ENCODE results near the gene CFAP100.

Gene CFAP100

DNA sequence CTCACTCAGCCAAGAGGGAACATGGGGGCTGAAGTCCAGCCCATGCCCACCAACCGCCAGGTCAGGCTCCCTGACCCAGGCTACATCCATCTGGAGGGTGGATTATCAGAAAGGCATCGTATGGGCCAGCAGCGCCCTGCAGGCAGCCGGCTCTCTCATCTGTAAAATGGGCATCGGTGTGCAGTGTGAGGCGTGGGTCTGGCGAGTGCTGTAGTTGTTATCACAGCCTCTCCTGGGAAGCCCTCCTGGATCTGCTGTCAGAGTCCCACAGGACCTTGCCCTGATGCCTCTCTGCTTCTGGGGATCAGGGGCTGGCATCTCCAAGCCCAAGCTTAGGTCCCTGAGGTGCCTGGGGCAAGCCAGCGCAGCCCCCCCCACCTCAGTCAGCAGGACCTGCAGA is 27.4 kb downstream of the CFAP100 start:
- no peak overlapping the region for H3K4me3 ChIP-seq
- H3K9me3 ChIP-seq = no peaks in the 10 kb centered on the region
- H3K27me3 ChIP-seq (ENCODE audit: low read depth) = no peaks in the 10 kb centered on the region
- in situ Hi-C loops (cut with MboI; ENCODE audit: low sequenced_read_pairs) = no loop called here
- DNase-seq (ENCODE audit: low spot score in 2 of 2) = no peak
- H3K4me1 ChIP-seq = no peaks in the 10 kb centered on the region
- H3K36me3 ChIP-seq (replicated peaks) = no peaks in the 10 kb centered on the region

DNA sequence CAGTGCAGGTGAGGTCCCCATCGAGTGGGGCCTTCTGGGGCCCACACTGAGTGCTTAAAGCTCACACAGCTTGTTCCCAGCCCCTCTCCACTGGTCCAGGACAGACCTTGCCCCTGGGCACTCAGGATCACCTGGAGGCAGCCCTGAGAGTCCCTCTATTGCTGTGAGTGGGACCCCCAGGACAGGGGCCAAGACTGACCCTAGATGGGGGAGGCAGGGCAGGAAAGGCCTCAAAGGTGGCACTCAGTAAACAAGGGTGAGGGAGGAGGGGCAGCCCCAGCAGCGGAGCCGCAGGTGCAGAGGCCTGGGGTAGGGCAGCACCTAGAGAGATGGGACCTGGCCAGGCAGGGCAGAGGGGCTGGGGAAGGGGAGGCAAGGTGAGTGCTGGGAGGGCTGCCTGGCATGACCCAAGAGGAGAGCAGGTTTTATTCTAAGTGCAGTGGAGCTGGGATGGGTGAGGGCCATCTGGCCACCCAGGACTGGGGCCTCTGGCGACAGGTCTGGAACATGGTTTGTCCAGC is 27.9 kb downstream of the CFAP100 start:
- no peaks in the 10 kb centered on the region for H3K27me3 ChIP-seq (ENCODE audit: low read depth)
- no peaks in the 10 kb centered on the region for H3K4me1 ChIP-seq
- in situ Hi-C loops (cut with MboI; ENCODE audit: low sequenced_read_pairs) = no loop called here
- DNase-seq (ENCODE audit: low spot score in 2 of 2) = no peak
- no peak overlapping the region for H3K4me3 ChIP-seq
- no peaks in the 10 kb centered on the region for H3K9me3 ChIP-seq
- H3K36me3 ChIP-seq (replicated peaks) = no peaks in the 10 kb centered on the region

DNA sequence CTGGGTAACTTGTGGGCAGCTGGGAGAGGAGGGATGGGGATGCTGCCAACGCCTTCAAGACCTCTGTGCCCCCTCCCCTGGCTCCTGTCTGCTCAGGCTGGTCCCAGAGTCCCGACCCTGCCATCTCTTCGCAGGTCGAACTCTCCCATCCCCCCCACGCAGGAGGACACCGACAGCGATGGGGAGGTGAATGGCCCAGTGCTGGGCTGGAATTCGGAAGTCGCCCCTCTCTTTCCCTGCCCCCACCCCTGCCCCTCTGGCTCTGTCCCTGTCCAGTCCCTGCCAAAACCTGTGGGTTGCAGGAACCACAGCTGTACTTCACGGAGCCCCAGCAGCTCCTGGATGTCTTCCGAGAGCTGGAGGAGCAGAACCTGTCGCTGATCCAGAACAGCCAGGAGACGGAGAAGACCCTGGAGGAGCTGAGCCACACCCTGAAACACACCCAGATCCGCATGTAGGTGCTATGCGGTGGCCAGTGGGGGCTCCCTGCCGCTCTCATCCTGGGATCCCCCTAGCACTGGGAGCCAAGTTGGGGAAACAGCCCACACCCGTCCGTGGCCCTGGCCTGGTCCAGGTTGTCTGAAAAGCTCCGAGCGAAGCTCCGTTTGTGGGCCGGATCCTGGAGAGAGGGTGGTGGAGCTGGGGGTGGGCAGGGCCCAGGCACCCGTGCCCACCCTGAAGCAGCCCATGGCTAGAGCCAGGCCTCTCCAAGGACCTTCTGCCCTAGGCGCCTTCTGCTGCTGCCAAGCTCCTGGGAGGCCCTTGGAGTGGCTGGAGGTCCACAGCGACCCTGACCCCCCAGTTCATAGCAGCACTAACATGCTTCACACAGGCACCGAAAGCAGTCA is 28.7 kb downstream of the CFAP100 start:
- no peak overlapping the region for H3K4me3 ChIP-seq
- no peak for DNase-seq (ENCODE audit: low spot score in 2 of 2)
- H3K4me1 ChIP-seq = no peaks in the 10 kb centered on the region
- no peaks in the 10 kb centered on the region for H3K9me3 ChIP-seq
- in situ Hi-C loops (cut with MboI; ENCODE audit: low sequenced_read_pairs) = no loop called here
- H3K27me3 ChIP-seq (ENCODE audit: low read depth) = no peaks in the 10 kb centered on the region
- no peaks in the 10 kb centered on the region for H3K36me3 ChIP-seq (replicated peaks)

DNA sequence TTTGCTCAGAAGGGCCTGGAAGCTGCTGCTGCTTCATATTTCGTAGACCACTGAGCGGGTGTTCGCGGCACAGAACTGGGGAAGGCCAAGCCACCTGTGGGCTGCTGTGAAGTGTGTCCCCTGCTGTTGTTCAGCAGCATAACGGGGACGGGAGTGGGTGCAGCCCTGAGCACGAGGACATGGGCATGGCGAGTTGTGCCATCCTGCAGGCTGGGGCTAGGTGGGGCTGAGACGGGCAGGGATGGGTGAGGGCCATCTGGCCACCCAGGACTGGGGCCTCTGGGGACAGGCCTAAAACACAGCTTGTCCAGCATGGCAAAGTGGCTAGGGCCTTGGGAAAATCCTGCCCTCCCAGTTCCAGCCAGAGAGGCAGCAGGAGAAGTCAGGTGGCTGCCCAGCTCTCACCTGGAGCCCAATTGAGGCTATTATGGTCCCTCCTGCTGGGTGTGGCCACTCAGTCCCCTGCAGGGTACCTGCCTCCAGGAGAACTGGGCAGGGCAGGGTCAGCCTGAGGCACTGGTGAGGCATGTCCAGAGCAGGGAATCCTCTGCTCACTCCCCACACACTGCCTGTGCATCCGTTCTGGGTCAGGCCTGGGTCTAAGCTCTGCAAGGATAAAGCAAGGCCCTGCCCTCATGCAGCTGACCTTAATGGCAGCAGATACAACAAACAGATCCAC is 29.5 kb downstream of the CFAP100 start:
- Histone ChIP-seq H3K4me3 (no peak overlapping the region), H3K4me1 (no peaks in the 10 kb centered on the region), H3K36me3 (replicated peaks) (no peaks in the 10 kb centered on the region), H3K27me3 (ENCODE audit: low read depth) (no peaks in the 10 kb centered on the region), H3K9me3 (no peaks in the 10 kb centered on the region)
- in situ Hi-C loops (cut with MboI; ENCODE audit: low sequenced_read_pairs) = no loop called here
- DNase-seq (ENCODE audit: low spot score in 2 of 2) = no peak

DNA sequence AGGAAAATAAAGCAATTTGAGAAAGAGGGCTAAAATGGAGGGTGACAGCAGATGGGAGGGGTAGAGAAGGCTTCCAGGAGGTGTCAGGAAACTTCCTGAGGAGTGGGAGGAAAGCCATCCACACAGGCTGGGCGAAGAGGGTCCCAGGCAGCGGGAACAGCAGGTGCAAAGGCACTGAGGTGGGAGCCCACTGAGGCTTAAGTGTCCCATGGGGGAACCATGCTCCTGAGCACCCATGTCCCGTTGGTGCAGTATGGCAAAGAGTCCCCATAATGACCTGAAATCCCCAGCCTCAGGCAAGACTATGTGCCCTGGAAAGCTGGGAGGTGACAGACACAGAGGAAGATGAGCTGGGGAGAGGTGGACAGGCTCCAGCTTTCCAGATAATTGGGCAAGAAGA is 30.0 kb downstream of the CFAP100 start:
- Histone ChIP-seq H3K36me3 (replicated peaks) (no peaks in the 10 kb centered on the region), H3K27me3 (ENCODE audit: low read depth) (no peaks in the 10 kb centered on the region), H3K4me1 (no peaks in the 10 kb centered on the region), H3K4me3 (no peak overlapping the region), H3K9me3 (no peaks in the 10 kb centered on the region)
- no peak for DNase-seq (ENCODE audit: low spot score in 2 of 2)
- in situ Hi-C loops (cut with MboI; ENCODE audit: low sequenced_read_pairs) = no loop called here

DNA sequence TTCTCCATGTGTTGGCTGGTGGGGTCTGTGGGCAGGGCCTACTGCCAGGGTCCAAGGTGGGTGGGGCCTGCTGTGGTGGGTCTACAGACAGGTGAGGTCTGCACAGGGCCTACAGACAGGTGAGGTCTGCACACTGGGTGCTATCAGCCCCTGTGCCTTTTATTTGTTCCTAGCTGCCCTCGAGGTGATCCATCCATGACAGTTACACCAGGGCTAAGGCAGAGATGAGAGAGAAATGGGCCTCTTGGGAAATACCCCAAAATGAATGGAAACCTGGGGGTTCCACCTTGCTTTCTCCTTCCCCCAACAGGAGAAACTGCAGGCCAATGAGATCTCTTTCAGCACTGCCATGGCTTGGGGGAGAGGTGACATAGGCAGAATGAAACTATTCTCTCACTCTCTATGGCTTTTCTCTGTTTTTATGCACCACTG is 36.4 kb downstream of the CFAP100 start:
- no peak for DNase-seq (ENCODE audit: low spot score in 2 of 2)
- Histone ChIP-seq H3K9me3 (no peaks in the 10 kb centered on the region), H3K36me3 (replicated peaks) (no peaks in the 10 kb centered on the region), H3K4me1 (no peaks in the 10 kb centered on the region), H3K4me3 (no peak overlapping the region), H3K27me3 (ENCODE audit: low read depth) (no peaks in the 10 kb centered on the region)
- in situ Hi-C loops (cut with MboI; ENCODE audit: low sequenced_read_pairs) = no loop called here

DNA sequence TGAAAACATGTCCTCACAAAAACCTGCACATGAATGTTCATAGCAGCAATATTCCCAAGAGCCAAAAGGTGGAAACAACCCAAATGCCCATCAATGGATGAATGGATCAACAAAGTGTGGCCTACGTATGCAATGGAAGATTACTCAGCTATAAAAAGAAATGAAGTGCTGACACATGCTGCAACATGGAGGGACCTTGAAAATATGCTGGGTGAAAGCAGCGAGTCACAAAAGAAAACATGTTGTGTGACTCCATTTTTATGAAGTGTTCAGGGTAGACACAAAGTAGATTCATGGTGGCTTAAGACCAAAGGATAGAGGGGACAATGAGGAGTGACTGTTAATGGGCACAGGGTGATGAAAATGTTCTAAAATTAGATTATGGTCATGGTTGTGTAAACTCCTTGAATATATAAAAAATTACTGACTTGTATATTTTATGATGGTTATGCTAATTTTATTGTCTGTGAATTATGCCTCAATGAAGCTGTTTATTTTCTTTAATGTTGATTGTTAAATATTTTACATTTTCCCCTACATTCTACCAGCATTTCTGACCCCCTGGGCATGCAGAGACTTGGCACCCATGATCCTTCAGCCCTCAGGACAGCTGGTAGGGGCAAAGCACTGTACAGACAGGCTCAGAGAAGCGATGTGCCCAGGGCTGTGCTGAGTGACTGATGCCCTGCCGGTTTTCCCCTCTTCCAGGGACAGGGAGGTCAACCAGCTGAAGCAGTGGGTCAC is 37.8 kb downstream of the CFAP100 start:
- no peaks in the 10 kb centered on the region for H3K4me1 ChIP-seq
- in situ Hi-C loops (cut with MboI; ENCODE audit: low sequenced_read_pairs) = no loop called here
- H3K4me3 ChIP-seq = no peak overlapping the region
- H3K27me3 ChIP-seq (ENCODE audit: low read depth) = no peaks in the 10 kb centered on the region
- DNase-seq (ENCODE audit: low spot score in 2 of 2) = no peak
- H3K9me3 ChIP-seq = no peaks in the 10 kb centered on the region
- H3K36me3 ChIP-seq (replicated peaks) = no peaks in the 10 kb centered on the region

DNA sequence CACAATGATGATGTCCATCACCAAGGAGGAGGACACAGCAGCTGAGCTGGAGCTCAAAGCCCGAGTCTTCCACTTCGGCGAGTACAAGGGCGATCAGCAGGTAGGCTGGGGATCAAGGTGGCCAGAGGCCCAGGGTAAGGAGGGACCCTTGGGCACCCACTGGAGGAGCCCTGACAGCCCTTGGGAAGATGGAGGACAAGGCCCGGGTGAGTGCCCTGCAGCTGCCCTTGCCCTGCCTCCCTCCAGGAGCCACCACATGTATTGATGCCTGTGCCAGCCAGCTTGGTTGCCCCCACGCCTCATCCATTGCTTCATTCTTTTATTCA is 38.4 kb downstream of the CFAP100 start:
- H3K4me3 ChIP-seq = no peak overlapping the region
- no peak for DNase-seq (ENCODE audit: low spot score in 2 of 2)
- H3K9me3 ChIP-seq = no peaks in the 10 kb centered on the region
- in situ Hi-C loops (cut with MboI; ENCODE audit: low sequenced_read_pairs) = no loop called here
- H3K36me3 ChIP-seq (replicated peaks) = no peaks in the 10 kb centered on the region
- no peaks in the 10 kb centered on the region for H3K4me1 ChIP-seq
- H3K27me3 ChIP-seq (ENCODE audit: low read depth) = no peaks in the 10 kb centered on the region

DNA sequence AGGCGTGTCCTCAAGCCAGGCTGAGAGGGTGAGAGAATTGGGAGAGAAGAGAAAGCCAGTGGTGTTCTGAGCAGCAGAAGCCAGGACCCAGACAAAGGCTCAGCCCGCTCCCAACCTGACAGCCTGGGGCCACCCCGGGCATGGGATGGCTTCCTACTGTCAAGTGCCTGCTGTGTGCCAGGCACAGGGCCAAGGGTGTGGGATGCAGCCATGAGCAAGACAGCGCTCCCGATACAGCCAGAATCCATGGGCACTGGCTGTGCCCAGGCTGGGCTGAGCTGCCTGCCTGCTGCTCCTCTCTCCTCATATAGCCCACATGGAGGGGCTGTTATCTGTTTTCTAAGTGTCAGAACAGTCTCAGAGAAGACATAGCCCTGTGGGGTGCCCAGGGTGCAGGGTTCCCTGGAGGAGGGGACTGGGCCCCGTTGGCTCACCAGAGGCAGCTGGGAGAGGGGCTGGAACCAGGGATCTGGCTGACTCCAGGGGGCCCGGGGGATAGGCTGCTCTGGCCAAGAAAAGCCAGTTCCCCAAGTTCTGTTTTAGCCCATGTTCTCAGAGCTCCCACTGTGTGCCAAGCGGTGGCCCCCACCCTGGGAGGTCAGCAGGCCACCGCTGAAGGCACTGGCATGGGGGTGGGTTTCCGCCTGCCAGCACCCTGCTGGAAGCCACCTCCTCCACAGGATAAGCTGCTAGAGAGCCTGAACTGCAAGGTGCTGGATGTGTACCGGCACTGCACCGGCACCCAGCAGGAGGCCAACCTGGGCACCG is 39.0 kb downstream of the CFAP100 start:
- no peaks in the 10 kb centered on the region for H3K27me3 ChIP-seq (ENCODE audit: low read depth)
- H3K4me3 ChIP-seq = no peak overlapping the region
- H3K36me3 ChIP-seq (replicated peaks) = no peaks in the 10 kb centered on the region
- no peak for DNase-seq (ENCODE audit: low spot score in 2 of 2)
- in situ Hi-C loops (cut with MboI; ENCODE audit: low sequenced_read_pairs) = no loop called here
- H3K9me3 ChIP-seq = no peaks in the 10 kb centered on the region
- H3K4me1 ChIP-seq = no peaks in the 10 kb centered on the region

DNA sequence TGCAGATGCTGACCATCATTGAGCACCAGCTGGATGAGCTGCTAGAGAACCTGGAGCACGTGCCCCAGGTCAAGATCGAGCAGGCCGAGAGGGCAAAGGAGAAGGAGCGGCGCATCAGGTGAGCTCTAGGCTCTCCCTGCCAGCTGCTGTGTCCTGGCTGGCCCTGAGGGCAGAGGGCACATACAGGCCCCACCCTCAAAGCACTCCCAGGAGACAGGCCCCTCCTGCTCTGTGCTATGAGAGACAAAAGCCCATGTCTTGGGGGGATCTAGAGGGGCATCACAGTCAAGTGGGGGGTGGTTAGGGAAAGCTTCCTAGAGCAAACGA is 39.5 kb downstream of the CFAP100 start:
- in situ Hi-C loops (cut with MboI; ENCODE audit: low sequenced_read_pairs) = no loop called here
- Histone ChIP-seq H3K4me1 (no peaks in the 10 kb centered on the region), H3K4me3 (no peak overlapping the region), H3K27me3 (ENCODE audit: low read depth) (no peaks in the 10 kb centered on the region), H3K9me3 (no peaks in the 10 kb centered on the region), H3K36me3 (replicated peaks) (no peaks in the 10 kb centered on the region)
- DNase-seq (ENCODE audit: low spot score in 2 of 2) = no peak

DNA sequence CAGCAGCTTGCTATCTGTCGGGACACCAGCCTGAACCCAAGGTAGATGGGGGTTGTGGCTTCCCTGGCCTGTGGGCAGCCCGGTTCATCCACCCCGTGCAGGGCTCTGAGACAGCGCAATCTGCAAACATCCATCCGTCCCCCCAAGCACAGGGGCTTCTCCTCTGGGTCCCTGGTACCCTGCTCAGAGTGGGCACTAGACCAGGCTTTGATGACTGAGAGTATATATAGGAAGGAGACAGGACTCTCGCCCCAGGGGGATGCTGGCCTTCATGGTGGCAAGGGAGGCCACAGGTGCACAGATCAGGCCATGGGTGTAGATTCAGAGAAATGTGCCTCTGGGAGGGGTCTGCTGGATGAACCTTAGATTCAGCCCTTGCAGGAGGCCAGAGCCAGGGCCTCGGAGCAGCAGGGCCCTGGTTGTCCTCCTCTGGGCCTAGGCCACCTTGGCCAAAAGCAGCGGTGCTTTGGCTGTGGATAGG is 40.3 kb downstream of the CFAP100 start:
- Histone ChIP-seq H3K9me3 (no peaks in the 10 kb centered on the region), H3K4me3 (no peak overlapping the region), H3K4me1 (no peaks in the 10 kb centered on the region), H3K36me3 (replicated peaks) (no peaks in the 10 kb centered on the region), H3K27me3 (ENCODE audit: low read depth) (no peaks in the 10 kb centered on the region)
- in situ Hi-C loops (cut with MboI; ENCODE audit: low sequenced_read_pairs) = no loop called here
- DNase-seq (ENCODE audit: low spot score in 2 of 2) = no peak

DNA sequence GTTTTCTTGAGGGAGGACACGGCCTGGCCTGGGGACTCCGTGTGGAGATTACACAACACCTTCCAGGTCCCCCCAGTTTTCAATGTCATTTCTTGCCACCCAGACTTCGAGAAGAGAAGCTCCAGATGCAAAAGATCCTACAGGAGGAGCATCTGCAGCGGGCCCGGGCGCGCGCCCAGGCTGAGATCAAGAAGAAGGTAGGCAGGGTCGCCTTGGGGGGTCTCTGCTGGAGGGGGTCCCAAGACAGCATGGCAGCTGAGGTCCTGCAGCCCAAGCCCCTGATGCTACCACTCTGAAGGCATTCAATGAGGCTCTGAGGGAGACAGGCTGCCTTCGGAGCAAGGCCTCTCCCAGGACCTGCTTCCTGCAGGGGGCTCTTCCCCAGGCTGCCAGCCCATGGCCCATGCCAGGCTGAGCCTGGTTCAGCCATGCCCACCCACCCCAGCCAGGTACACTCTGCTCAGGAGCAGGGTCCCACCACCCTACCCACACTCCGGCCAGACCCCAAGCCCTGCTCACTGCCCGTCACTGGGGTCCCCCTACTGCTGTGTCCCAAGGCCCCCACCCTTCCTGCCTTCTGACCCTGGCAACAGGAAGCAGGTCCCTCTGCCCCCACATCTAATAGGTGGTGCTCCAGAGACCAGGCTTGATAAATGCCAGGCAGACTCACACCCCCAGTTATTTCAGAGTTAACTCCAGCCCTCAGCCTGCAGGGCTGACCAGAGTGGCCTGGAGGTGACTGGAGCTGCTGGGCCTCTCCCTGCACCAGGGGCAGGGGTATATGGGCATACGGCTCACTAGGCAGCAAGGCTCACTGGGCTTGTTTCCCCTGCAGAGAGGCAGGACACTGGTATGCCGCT is 41.0 kb downstream of the CFAP100 start:
- DNase-seq (ENCODE audit: low spot score in 2 of 2) = no peak
- in situ Hi-C loops (cut with MboI; ENCODE audit: low sequenced_read_pairs) = no loop called here
- H3K4me3 ChIP-seq = no peak overlapping the region
- H3K9me3 ChIP-seq = no peaks in the 10 kb centered on the region
- H3K4me1 ChIP-seq = no peaks in the 10 kb centered on the region
- H3K36me3 ChIP-seq (replicated peaks) = no peaks in the 10 kb centered on the region
- H3K27me3 ChIP-seq (ENCODE audit: low read depth) = no peaks in the 10 kb centered on the region
